ENCODE data around the gene BCS1L.
A peak's percentile ranks its signal among the peaks of the same experiment; 100 is the strongest.

Gene BCS1L

GRCh38 chr2:218694405-218695145 lies 35.1 kb downstream of the BCS1L start:
- no peaks in the 10 kb centered on the region for H3K9me3 ChIP-seq (ENCODE audit: control insufficient read depth, low read length)
- no peak overlapping the region for H3K9ac ChIP-seq (ENCODE audit: low read length)
- no peaks in the 10 kb centered on the region for H3K27me3 ChIP-seq (replicated peaks; ENCODE audit: control insufficient read depth, insufficient read depth, low read length)
- H3K36me3 ChIP-seq (ENCODE audit: control insufficient read depth, insufficient read depth, low read length, severe bottlenecking) = peaks cover 70% of the 10 kb centered on the region
- peak; percentile 2 for DNase-seq (ENCODE audit: low read depth)
- no peak overlapping the region for H3K4me3 ChIP-seq (ENCODE audit: low read length)
- H3K4me1 ChIP-seq (ENCODE audit: control insufficient read depth, insufficient read depth, low read length) = peaks cover 25% of the 10 kb centered on the region

- H3K4me1 ChIP-seq (ENCODE audit: control insufficient read depth, insufficient read depth, low read length) = peaks cover 11% of the 10 kb centered on the region
- no peak overlapping the region for H3K9ac ChIP-seq (ENCODE audit: low read length)
- peaks cover 58% of the 10 kb centered on the region for H3K36me3 ChIP-seq (ENCODE audit: control insufficient read depth, insufficient read depth, low read length, severe bottlenecking)
- no peak for DNase-seq (ENCODE audit: low read depth)
- H3K9me3 ChIP-seq (ENCODE audit: control insufficient read depth, low read length) = no peaks in the 10 kb centered on the region
- H3K27me3 ChIP-seq (replicated peaks; ENCODE audit: control insufficient read depth, insufficient read depth, low read length) = no peaks in the 10 kb centered on the region
- no peak overlapping the region for H3K4me3 ChIP-seq (ENCODE audit: low read length)
Measured at GRCh38 chr2:218698885-218699284, 39.4 kb downstream of the BCS1L start.

- peaks cover 46% of the 10 kb centered on the region for H3K36me3 ChIP-seq (ENCODE audit: control insufficient read depth, insufficient read depth, low read length, severe bottlenecking)
- DNase-seq (ENCODE audit: low read depth) = no peak
- H3K4me3 ChIP-seq (ENCODE audit: low read length) = no peak overlapping the region
- H3K4me1 ChIP-seq (ENCODE audit: control insufficient read depth, insufficient read depth, low read length) = peaks cover 6% of the 10 kb centered on the region
- H3K9me3 ChIP-seq (ENCODE audit: control insufficient read depth, low read length) = no peaks in the 10 kb centered on the region
- H3K9ac ChIP-seq (ENCODE audit: low read length) = no peak overlapping the region
- H3K27me3 ChIP-seq (replicated peaks; ENCODE audit: control insufficient read depth, insufficient read depth, low read length) = no peaks in the 10 kb centered on the region
Measured at GRCh38 chr2:218701806-218702205, 42.3 kb downstream of the BCS1L start.

GRCh38 chr2:218703341-218703740 lies 43.9 kb downstream of the BCS1L start:
- H3K36me3 ChIP-seq (ENCODE audit: control insufficient read depth, insufficient read depth, low read length, severe bottlenecking) = peaks cover 31% of the 10 kb centered on the region
- H3K4me3 ChIP-seq (ENCODE audit: low read length) = no peak overlapping the region

GRCh38 chr2:218708086-218708485 lies 48.6 kb downstream of the BCS1L start:
- Histone ChIP-seq H3K4me1 (ENCODE audit: control insufficient read depth, insufficient read depth, low read length) (peaks cover 14% of the 10 kb centered on the region), H3K27me3 (replicated peaks; ENCODE audit: control insufficient read depth, insufficient read depth, low read length) (no peaks in the 10 kb centered on the region), H3K9me3 (ENCODE audit: control insufficient read depth, low read length) (no peaks in the 10 kb centered on the region), H3K4me3 (ENCODE audit: low read length) (no peak overlapping the region), H3K36me3 (ENCODE audit: control insufficient read depth, insufficient read depth, low read length, severe bottlenecking) (no peaks in the 10 kb centered on the region), H3K9ac (ENCODE audit: low read length) (no peak overlapping the region)
- no peak for DNase-seq (ENCODE audit: low read depth)

More at GRCh38 chr2:218703341-218703740, 43.9 kb downstream of the BCS1L start:
- Histone ChIP-seq H3K4me1 (ENCODE audit: control insufficient read depth, insufficient read depth, low read length) (peaks cover 6% of the 10 kb centered on the region), H3K9me3 (ENCODE audit: control insufficient read depth, low read length) (no peaks in the 10 kb centered on the region), H3K27me3 (replicated peaks; ENCODE audit: control insufficient read depth, insufficient read depth, low read length) (no peaks in the 10 kb centered on the region), H3K9ac (ENCODE audit: low read length) (no peak overlapping the region)
- no peak for DNase-seq (ENCODE audit: low read depth)

- H3K9me3 ChIP-seq (ENCODE audit: control insufficient read depth, low read length) = no peaks in the 10 kb centered on the region
- H3K9ac ChIP-seq (ENCODE audit: low read length) = no peak overlapping the region
- H3K4me3 ChIP-seq (ENCODE audit: low read length) = peak overlapping the region; percentile 82
- peaks cover 14% of the 10 kb centered on the region for H3K4me1 ChIP-seq (ENCODE audit: control insufficient read depth, insufficient read depth, low read length)
- H3K27me3 ChIP-seq (replicated peaks; ENCODE audit: control insufficient read depth, insufficient read depth, low read length) = no peaks in the 10 kb centered on the region
- no peaks in the 10 kb centered on the region for H3K36me3 ChIP-seq (ENCODE audit: control insufficient read depth, insufficient read depth, low read length, severe bottlenecking)
- DNase-seq (ENCODE audit: low read depth) = no peak
Measured at GRCh38 chr2:218709908-218710307, 50.4 kb downstream of the BCS1L start.

GRCh38 chr2:218710334-218710686 lies 50.8 kb downstream of the BCS1L start:
- no peaks in the 10 kb centered on the region for H3K27me3 ChIP-seq (replicated peaks; ENCODE audit: control insufficient read depth, insufficient read depth, low read length)
- H3K9ac ChIP-seq (ENCODE audit: low read length) = peak overlapping the region; percentile 89
- peaks cover 14% of the 10 kb centered on the region for H3K4me1 ChIP-seq (ENCODE audit: control insufficient read depth, insufficient read depth, low read length)
- H3K36me3 ChIP-seq (ENCODE audit: control insufficient read depth, insufficient read depth, low read length, severe bottlenecking) = no peaks in the 10 kb centered on the region
- no peaks in the 10 kb centered on the region for H3K9me3 ChIP-seq (ENCODE audit: control insufficient read depth, low read length)
- no peak for DNase-seq (ENCODE audit: low read depth)
- peak overlapping the region; percentile 82 for H3K4me3 ChIP-seq (ENCODE audit: low read length)

GRCh38 chr2:218710687-218711549 lies 51.4 kb downstream of the BCS1L start, which contains the start of gene TTLL4:
Gene TTLL4, plus strand, starts transcription at chr2:218710835. Its CDS starts 26,842 bp downstream, at chr2:218737677.
- Histone ChIP-seq H3K4me1 (ENCODE audit: control insufficient read depth, insufficient read depth, low read length) (peaks cover 12% of the 10 kb centered on the region), H3K9me3 (ENCODE audit: control insufficient read depth, low read length) (no peaks in the 10 kb centered on the region), H3K4me3 (ENCODE audit: low read length) (peak within 1 kb of the TSS; percentile 82), H3K36me3 (ENCODE audit: control insufficient read depth, insufficient read depth, low read length, severe bottlenecking) (no peaks in the 10 kb centered on the region), H3K9ac (ENCODE audit: low read length) (peak within 1 kb of the TSS; percentile 89), H3K27me3 (replicated peaks; ENCODE audit: control insufficient read depth, insufficient read depth, low read length) (no peaks in the 10 kb centered on the region)
- peak; percentile 100 for DNase-seq (ENCODE audit: low read depth)

- no peaks in the 10 kb centered on the region for H3K36me3 ChIP-seq (ENCODE audit: control insufficient read depth, insufficient read depth, low read length, severe bottlenecking)
- H3K9ac ChIP-seq (ENCODE audit: low read length) = peak overlapping the region; percentile 89
- no peaks in the 10 kb centered on the region for H3K27me3 ChIP-seq (replicated peaks; ENCODE audit: control insufficient read depth, insufficient read depth, low read length)
- DNase-seq (ENCODE audit: low read depth) = peak; percentile 23
- peaks cover 8% of the 10 kb centered on the region for H3K4me1 ChIP-seq (ENCODE audit: control insufficient read depth, insufficient read depth, low read length)
- H3K4me3 ChIP-seq (ENCODE audit: low read length) = peak overlapping the region; percentile 82
- no peaks in the 10 kb centered on the region for H3K9me3 ChIP-seq (ENCODE audit: control insufficient read depth, low read length)
Measured at GRCh38 chr2:218711550-218711929, 52.1 kb downstream of the BCS1L start.

Data from adipocyte (in vitro differentiated cells).